HepG2 (cell line): ENCODE measurements around the gene RAD23A. TPM values are rescaled to one million over a fixed set of nuclear protein-coding genes. Genes with fewer than 3 reads are reported as not detected.

Source experiments
- AGO2 ChIP-seq: fragments of 200-400 bp; formaldehyde crosslinking; optimal IDR thresholded peaks from 2 replicates; pipeline ENCODE3; 2017; ENCODE audit warnings: mild to moderate bottlenecking, low read depth, low read length, moderate library complexity
- BCL6 ChIP-seq: IDR thresholded peaks from 2 replicates; pipeline ENCODE4 v1.6.1; 2016; ENCODE audit warnings: missing genetic modification reagents, missing compliant biosample characterization
- GABPA ChIP-seq, 2 experiments: IDR thresholded peaks; 2 replicates each; pipeline ENCODE4 v1.6.1; 2011 to 2016; ENCODE audit warnings: low read depth in 2 of 2, low read length in 1 of 2, missing biosample characterization in 1 of 2, missing genetic modification characterization in 1 of 2
- GATAD2A ChIP-seq: IDR thresholded peaks from 2 replicates; pipeline ENCODE4 v1.6.1; 2016
- GFI1 ChIP-seq: sonication (generic); formaldehyde crosslinking; IDR thresholded peaks from 2 replicates; pipeline ENCODE4 v1.5.0; 2020; ENCODE audit warnings: missing genetic modification reagents, mild to moderate bottlenecking, borderline replicate concordance
- LCORL ChIP-seq, 2 experiments: fragments of 450-650 bp in 1 of 2; sonication (generic) in 1 of 2; formaldehyde crosslinking in 1 of 2; IDR thresholded peaks; 2 replicates each; pipeline versions ENCODE4 v1.5.0 to v1.6.1; 2017 to 2020; ENCODE audit warnings: antibody characterized with exemption in 1 of 2, missing genetic modification reagents in 1 of 2
- MEIS2 ChIP-seq: sonication (generic); formaldehyde crosslinking; IDR thresholded peaks from 2 replicates; pipeline ENCODE4 v1.9.0; 2021; ENCODE audit warnings: mild to moderate bottlenecking, missing genetic modification reagents
- MIER3 ChIP-seq: IDR thresholded peaks from 2 replicates; pipeline ENCODE4 v1.6.1; 2016; ENCODE audit warnings: missing compliant biosample characterization, borderline replicate concordance
- PCBP1 ChIP-seq: fragments of 200-400 bp; formaldehyde crosslinking; IDR thresholded peaks from 2 replicates; pipeline ENCODE4 v1.6.1; 2017; ENCODE audit warnings: mild to moderate bottlenecking, low read depth, low read length, borderline replicate concordance
- POGZ ChIP-seq: sonication (generic); formaldehyde crosslinking; IDR thresholded peaks from 2 replicates; pipeline ENCODE4 v1.4.0; 2020; ENCODE audit warnings: mild to moderate bottlenecking, missing genetic modification reagents
- SOX5 ChIP-seq: IDR thresholded peaks from 2 replicates; pipeline ENCODE4 v1.6.1; 2016; ENCODE audit warnings: borderline replicate concordance
- STAT6 ChIP-seq: sonication (generic); formaldehyde crosslinking; IDR thresholded peaks from 2 replicates; pipeline ENCODE4 v1.4.0; 2020; ENCODE audit warnings: missing genetic modification reagents, mild to moderate bottlenecking, borderline replicate concordance
- TOPORS ChIP-seq: sonication (generic); formaldehyde crosslinking; IDR thresholded peaks from 2 replicates; pipeline ENCODE4 v1.8.0; 2023; ENCODE audit warnings: mild to moderate bottlenecking, missing genetic modification reagents
- ZBTB21 ChIP-seq: sonication (generic); formaldehyde crosslinking; IDR thresholded peaks from 2 replicates; pipeline ENCODE4 v1.4.0; 2020; ENCODE audit warnings: missing genetic modification reagents
- ZBTB7A ChIP-seq: sonication (generic); formaldehyde crosslinking; IDR thresholded peaks from 2 replicates; pipeline ENCODE4 v1.8.0; 2022; ENCODE audit warnings: mild to moderate bottlenecking, missing genetic modification reagents
- ZIK1 ChIP-seq: sonication (generic); formaldehyde crosslinking; IDR thresholded peaks from 2 replicates; pipeline ENCODE4 v1.5.0; 2020; ENCODE audit warnings: mild to moderate bottlenecking, low read depth, missing genetic modification reagents, borderline replicate concordance
- ZNF280D ChIP-seq: sonication (generic); formaldehyde crosslinking; IDR thresholded peaks from 2 replicates; pipeline ENCODE4 v1.5.1; 2020; ENCODE audit warnings: mild to moderate bottlenecking, missing genetic modification reagents
- ZNF3 ChIP-seq: IDR thresholded peaks from 2 replicates; pipeline ENCODE4 v1.7.0; 2017; ENCODE audit warnings: inconsistent platforms
- ZNF329 ChIP-seq: sonication (generic); formaldehyde crosslinking; IDR thresholded peaks from 2 replicates; pipeline ENCODE4 v1.9.0; 2021; ENCODE audit warnings: low read depth, mild to moderate bottlenecking, missing genetic modification reagents
- ZNF781 ChIP-seq: sonication (generic); formaldehyde crosslinking; IDR thresholded peaks from 2 replicates; pipeline ENCODE4 v1.5.1; 2020; ENCODE audit warnings: borderline replicate concordance, mild to moderate bottlenecking, missing genetic modification reagents; ENCODE audit errors: not compliant biosample characterization
- ZNF788 ChIP-seq: sonication (generic); formaldehyde crosslinking; IDR thresholded peaks from 2 replicates; pipeline ENCODE4 v1.5.0; 2020; ENCODE audit warnings: mild to moderate bottlenecking, missing genetic modification reagents, borderline replicate concordance
- ZSCAN9 ChIP-seq: IDR thresholded peaks from 2 replicates; pipeline ENCODE4 v1.6.1; 2016; ENCODE audit warnings: borderline replicate concordance
- polyA plus RNA-seq, 8 experiments: library from polyadenylated mRNA; depleted of rRNA in 3 of 8; stranded (reverse) in 7 of 8; unstranded in 1 of 8; fragments of >200 nt; fragmentation: Illumina TruSeq in 4 of 8; extraction: Trizol in 4 of 8; gene quantifications; 2 replicates each; pipeline versions ENCODE4 v1.2.1 to v1.2.3, GENCODE V29; 2011 to 2016; ENCODE audit warnings: low read depth in 4 of 8, missing spikeins in 1 of 8, mixed read lengths in 1 of 8; ENCODE audit not compliant: insufficient read depth in 1 of 8
- total RNA-seq, 5 experiments: library from RNA; depleted of rRNA; stranded (reverse); fragments of >200 nt; fragmentation: Illumina TruSeq; extraction: Trizol; gene quantifications; 2 replicates each; pipeline ENCODE4 v1.2.3, GENCODE V29; 2016; ENCODE audit warnings: low read depth in 1 of 5

RAD23A gene
- total and polyA plus RNA-seq, 2 of the 13 experiments (the other 11 are each of a cell fraction or from before 2014, with no cell fraction given), result 42.5 to 54.2 TPM

- TF ChIP-seq MIER3 (CRISPR knock-in tag) (no peak; the same call in 1 of the 2 replicates), ZNF788 (CRISPR knock-in tag) (0 out of 2 replicates have a peak, but pooled peaks have one; percentile 36), SOX5 (CRISPR knock-in tag) (no peak), MEIS2 (CRISPR knock-in tag) (peak; percentile 62; the same call in 1 of the 2 replicates), GABPA (IDR thresholded peaks at IDR 0.05; ENCODE audit: low read depth, low read length) (no peak), GABPA (CRISPR knock-in tag; IDR thresholded peaks at IDR 0.05; ENCODE audit: low read depth) (no peak), BCL6 (CRISPR knock-in tag) (no peak), STAT6 (CRISPR knock-in tag) (no peak), ZNF781 (CRISPR knock-in tag) (no peak), ZBTB7A (CRISPR knock-in tag) (peak; percentile 90; the same call in 1 of the 2 replicates), TOPORS (CRISPR knock-in tag) (peak; percentile 52; the same call in 1 of the 2 replicates), ZNF3 (no peak), POGZ (CRISPR knock-in tag) (peak; percentile 51; the same call in 1 of the 2 replicates), AGO2 (peak; percentile 61), PCBP1 (no peak), ZBTB21 (CRISPR knock-in tag) (no peak), ZIK1 (CRISPR knock-in tag) (no peak), ZSCAN9 (no peak), LCORL (IDR thresholded peaks at IDR 0.05) (no peak), LCORL (CRISPR knock-in tag; IDR thresholded peaks at IDR 0.05) (peak; percentile 12; the same call in 1 of the 2 replicates), GFI1 (CRISPR knock-in tag) (peak; percentile 70; the same call in 1 of the 2 replicates), ZNF329 (CRISPR knock-in tag) (peak; percentile 76; the same call in 1 of the 2 replicates), ZNF280D (CRISPR knock-in tag) (no peak), GATAD2A (CRISPR knock-in tag) (peak; percentile 47; the same call in 1 of the 2 replicates)
Observed at GRCh38 chr19:12956446-12957388, 11.1 kb downstream of the RAD23A start, which contains the start of gene GADD45GIP1 (continued).
